GM19468 (cell line): ENCODE data around the gene CRB2.
"Not testable (repeated sequence)": the region's sequence is repeated elsewhere in the genome, so short reads cannot be mapped to it uniquely, and the experiment has no call there.

Experiments
- ATAC-seq: cut with Tn5 transposase; IDR thresholded peaks from one replicate; pipeline ENCODE4 v1.9.1; 2021; ENCODE audit warnings: mild to moderate bottlenecking, moderate library complexity, moderate number of reproducible peaks; ENCODE audit not compliant: unreplicated experiment; ENCODE audit errors: extremely low read depth

CRB2 gene

DNA sequence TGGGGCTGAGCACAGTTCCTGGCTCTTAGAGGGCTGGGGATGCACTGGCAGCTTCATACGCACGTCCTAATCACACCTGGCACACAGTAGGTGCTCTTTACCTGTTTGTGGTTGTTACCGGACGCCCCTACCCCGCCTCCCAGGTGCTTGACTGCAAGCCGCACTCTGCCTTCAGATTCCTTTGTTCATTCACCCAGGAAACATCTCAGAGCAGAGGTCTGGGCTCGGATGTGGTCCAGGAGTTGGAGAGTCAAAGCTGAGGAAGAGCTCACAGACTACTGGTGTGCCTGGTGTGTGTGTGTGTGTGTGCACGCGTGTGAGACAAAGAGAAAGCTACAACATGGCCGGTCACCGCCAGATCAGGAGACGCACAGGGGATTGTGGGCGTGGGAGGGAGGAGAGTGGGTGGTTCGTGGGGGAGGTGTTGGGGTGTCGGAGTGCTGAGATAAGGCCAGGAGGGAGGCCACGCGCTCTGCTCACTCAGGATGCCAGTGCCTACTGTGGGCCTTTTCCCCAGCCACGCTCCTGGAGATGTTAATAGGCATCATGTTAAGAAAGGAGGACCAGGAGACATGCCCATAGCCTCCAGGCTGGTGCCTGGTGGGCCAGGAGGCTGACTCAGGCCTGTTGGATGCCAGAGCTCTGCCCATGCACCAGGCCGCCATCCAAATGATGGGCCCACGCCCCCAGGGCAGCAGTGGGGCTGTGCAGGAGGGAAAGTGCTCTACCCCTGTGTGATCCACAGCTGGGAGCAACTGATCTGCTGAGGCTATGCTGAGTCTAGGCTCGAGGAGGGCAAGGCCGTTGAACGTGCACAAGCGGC is 39.9 kb downstream of the CRB2 start:
- no peak for ATAC-seq

DNA sequence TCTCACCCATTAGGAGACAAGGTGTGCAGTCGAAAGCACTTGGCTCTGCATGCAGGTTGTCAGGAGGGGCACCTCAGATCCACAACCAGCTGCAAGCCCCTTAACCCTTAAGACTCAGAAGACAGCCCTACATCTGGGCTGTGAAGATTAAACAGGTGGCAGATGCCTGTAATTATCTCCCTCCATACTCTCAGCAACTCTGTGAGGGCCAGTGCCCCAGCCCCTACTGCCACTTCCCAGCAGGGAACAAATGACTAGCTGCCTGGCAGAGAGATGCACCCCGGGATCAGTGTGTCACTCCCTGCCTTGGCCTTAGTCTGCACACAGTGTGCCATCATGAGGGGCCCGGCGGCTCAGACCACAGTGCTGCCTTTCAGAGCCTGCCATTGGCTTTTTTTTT is 42.0 kb downstream of the CRB2 start:
- no peak for ATAC-seq

DNA sequence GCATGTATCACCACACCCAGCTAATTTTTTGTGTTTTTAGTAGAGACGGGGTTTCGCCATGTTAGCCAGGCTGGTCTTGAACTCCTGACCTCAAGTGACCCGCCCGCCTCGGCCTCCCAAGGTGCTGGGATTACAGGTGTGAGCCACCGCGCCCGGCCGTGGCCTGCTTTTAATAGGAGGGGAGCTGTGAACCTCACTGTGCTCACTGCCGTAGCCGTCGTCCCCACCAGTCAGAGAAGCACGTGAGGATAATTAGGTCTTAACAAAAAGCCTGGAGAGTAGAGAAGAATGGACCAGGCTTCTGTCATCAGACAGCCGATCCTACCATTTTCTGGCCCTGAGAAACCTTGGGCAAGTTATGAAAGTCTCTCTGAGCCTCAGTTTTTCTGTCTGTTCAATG is 42.9 kb downstream of the CRB2 start:
- ATAC-seq: not testable (repeated sequence)

DNA sequence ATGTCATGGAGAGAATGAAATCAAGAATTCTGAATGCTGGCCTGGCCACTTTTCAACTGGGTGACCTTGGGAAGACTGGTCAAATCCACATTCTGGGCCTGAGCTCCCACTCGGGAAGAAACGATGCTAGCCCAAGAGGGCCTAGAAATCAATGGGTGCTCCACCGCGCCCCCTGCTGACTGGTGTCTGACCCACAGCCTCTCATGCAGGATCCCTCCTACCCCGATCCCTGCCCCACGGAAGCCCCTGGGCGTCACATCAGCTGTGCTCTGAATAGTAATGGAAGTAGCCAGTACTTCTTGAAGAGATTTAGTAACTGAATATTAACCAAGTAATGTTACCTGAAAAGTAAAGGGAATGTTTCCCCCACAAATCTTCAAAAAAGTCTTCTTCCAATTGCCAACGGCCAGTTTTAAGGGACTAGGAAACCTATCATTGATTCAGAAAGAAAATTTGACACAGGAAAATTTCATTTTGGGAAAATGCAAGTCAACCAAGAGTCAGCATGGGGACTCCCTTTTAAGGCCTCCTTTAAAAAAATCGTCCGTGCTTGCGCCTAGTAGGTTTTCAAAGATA is 43.9 kb downstream of the CRB2 start:
- no peak for ATAC-seq

DNA sequence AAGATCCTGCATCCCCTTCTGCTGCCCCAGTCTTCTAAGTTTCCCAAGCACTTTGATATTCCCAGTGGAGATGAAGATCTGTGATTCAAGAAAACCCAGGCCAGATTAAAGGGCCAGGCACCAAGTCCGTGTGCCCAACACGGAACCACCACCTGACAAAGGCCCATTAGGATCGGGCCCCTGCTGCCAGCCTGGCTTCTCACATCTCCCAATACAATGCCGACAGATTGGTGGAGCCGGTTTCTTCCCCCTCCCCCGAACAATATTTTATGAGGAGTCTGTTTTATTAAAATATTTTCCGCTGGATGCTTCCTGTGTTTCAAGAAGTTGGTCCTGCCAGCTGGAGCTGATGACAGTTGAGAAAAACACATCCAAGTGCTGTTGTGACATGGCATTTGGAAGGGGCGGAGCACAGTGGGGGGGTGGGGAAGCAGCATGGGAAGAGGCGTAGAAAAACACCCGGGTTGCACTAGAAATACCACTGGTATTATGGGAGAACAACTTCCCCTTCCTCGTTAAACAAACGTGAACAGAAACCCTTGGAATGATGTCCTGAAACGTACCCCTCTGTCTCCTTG is 45.0 kb downstream of the CRB2 start:
- no peak for ATAC-seq

DNA sequence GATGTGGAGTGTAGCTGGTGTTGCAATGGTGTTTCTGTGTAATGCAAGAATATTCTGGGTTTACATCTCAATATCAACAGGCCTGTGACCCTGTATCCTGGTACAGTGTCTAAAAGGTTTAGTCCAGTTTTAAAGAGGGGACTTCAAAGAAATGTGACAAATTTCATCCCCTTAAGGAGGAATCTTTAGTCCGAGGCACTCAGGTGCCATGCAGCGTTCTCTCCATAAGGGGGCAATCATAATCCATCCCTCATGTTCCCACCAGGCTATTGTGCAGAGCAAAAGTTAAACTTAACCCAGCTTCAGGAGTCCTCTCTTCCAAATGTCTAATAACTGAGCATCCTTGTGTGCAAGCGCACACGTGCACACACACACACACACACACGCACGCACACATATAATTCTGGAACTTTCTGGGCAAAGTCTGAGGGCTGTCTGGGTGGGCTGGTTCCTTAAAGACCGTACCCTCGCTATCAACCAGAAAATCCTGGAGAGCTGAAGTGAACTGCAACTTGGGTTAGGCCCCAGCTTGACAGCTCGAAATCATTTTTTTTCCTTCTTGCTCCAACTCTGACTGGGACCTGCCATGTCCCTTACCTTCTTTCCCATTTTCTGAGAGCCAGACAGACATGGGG is 46.0 kb downstream of the CRB2 start:
- ATAC-seq: no peak

DNA sequence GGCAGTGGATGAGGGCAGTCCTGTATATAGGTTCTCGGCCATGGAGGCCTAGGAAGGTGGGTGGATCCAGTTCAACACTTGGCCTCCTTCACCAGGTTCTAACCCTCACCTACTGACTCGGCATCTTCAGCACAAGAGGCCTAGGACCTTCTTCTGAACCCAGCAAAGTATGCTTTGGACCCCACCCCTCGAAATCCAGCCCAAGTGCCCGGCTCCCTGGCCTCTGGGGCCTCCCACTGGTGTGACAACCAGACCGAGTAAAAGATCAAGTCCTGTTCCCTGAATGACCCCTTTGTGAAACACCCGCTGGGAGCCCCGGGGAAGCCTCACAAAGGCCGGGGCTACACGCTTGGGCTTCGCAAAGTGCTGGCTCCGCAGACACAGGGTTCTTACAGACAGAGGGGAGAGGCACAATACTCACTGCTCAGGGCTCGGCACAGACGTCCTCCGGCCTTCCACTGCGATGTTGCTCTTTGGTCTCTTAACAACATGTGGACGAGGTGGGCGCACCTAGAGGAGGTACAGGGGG is 47.0 kb downstream of the CRB2 start:
- ATAC-seq: no peak

DNA sequence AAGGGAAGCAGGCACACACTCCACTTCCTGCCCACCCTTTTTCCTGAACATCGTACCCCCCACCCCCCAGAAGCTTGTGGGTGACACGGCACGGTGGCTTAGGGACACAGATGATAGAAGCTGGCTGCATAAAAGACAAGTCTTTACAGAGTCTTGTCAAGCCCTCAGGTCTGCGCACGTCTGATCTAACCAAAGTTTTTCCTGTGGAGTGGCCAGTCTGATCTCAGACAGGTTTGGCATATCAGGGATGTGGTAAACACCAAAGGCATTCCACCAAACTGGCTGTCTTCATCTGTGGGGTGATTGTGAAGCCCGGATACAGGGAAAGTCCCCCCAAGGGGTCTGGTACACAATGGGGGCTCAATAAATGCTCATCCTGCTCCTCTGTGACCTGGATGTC is 50.0 kb downstream of the CRB2 start:
- ATAC-seq: no peak

DNA sequence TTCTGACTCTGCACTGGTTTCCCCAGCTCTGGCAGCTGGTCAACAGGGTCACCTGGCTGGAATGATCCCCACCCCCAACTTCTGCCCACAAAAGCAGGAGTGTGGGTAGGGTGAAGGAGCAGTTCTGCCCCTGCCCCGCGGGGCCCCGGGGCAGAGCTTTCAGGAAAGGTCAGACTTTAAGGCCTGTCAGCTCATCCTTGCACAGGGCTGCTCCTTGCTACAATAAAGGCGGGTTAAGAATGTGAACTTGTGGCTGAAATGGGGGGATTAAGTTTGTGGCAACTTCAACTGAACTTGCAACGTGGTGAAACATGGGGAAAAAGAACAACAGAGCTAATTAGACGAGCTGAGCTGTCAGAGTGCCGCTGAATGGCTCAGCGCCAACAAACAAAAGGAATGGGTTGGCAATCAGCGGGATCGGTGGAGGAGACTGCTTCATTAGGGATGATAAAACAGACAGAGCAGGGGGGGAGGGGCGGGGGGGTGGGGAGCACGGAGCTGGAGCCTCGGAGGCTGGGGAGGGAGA is 50.8 kb downstream of the CRB2 start:
- no peak for ATAC-seq

DNA sequence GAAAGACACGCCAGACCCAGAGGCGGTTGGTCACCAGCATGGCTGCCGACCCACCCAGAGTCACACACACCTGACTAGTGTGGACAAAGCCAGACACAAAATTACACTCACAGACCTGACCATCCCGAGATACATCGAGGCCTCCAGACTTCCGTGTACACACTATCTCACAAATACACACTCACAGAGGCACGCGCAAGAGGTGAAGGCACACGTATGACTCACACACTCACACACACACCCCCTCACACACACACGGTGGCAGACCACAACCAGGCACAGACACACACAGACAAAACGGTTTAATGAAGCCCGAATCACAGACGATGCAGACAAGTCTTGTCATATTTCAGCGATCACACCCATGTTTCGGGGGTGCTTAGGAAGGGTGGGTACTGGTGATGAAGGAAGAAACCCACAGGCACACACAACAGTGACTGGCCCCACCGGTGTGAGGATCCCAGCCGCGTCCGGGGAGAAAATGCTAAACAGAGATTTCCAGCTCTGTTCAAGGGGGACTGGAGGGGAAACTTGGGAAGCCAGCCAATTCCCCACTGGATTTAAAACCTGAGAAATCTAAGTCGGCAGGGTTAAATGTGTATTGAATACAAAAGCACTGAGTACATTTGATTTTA is 51.3 kb downstream of the CRB2 start:
- ATAC-seq: no peak

DNA sequence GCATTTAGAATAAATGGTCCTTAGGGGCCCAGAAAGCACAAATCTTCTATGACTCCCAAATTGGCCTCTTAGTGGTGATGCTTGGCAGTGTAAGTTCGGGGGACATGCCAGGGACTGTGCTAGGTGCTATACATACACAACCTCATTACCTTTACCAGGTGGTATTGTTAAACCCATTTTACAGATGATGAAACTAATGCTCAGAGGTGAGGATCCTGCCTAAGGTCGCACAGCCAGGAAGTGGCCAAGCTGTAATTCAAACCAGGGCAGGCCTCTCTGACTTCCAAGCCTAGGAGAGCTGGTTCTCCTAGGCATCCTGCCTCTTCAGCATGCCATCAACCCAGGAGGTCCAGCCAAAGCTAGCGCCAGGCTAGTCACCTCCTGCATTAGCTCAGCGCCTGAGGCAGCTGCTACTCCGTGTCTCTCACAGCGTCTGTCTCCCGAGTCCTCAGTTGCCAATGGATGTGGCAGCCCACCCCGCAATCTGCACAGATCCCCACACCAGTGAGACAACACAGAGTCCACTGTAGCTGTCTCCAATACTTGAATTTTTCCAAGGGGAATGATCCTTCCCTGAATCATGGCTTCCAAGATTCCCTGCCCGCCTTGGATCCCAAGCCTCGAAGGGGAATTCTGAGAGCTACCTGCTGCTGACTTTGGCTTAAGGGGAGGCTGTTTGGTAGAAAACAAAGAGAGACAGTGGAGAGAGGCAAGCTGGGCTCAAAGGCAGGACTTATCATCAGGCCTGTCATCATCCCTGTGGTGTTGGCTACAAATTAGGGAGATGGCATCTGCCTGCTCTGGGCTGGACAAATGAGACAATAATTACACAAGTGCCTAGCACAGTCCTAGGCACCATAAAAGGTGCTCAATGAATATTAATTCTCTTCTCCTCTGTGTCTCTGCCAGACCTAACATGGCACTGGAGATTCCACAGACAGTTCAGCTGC is 52.6 kb downstream of the CRB2 start:
- no peak for ATAC-seq

DNA sequence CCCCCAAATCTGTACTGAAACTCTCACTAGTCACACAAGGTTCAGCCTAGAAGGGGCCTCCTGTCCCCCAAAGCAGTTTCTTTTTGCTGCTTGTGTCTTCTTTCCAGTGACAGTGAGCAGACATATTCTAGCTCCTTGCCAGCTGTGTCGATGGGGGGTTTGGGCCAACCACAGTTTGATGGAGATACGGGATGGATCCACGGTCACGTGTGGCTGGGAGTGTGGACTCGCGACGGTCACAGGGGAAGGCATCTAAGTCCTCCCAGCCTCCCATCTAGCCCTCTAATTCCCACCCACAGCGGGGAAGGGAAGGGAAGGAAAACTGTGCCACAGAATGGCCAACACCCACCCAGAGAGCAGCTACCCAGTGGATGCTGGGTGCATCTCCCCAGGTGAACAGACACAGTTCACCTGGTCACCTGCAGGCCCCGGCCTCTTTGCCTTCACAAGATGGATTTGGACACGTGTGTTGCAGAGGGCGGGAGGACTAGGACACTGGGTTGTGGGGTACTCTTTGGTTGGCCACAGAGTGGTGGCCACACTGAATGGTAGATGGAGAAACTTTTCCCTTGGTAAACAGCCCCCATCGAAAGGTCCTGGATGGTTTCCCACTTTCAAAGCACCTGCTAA is 54.4 kb downstream of the CRB2 start:
- no peak for ATAC-seq

DNA sequence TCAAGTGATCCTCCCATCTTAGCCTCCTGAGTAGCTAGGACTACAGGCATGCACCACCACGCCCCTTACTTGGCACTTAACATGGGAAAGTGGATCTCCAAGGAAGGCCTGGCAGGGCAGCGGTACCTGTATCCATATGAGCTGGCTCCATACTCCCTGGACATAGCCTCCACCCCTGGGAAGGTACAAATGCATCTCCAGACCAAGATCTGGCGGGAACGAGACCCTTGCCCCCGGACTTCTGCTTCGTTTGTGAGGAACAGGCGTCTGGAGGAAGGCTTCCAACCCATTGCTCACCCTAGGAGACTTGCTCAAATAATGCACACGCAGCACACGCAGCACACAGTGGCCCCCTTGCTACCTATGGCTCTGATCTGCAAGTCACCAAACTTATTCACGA is 55.2 kb downstream of the CRB2 start:
- no peak for ATAC-seq

DNA sequence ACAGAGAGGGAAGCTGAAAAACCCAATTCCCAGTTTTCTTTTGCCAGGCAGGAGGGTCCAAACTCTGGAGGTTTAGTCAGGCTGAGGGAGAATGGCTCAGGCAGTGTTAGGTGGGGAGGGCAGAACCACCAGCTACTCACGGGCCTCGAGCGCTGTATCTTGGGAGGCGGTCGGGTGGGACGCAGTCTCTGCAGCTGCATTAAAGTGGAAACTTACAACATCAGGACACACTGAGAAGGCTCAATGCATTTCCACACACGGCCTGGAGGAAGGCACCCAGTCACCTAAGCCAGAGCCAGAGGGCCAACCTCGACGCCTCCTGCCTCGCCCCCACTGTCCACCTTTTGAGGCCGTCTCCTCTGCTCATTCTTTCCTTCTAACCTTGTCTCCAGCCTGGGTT is 55.6 kb downstream of the CRB2 start:
- no peak for ATAC-seq

DNA sequence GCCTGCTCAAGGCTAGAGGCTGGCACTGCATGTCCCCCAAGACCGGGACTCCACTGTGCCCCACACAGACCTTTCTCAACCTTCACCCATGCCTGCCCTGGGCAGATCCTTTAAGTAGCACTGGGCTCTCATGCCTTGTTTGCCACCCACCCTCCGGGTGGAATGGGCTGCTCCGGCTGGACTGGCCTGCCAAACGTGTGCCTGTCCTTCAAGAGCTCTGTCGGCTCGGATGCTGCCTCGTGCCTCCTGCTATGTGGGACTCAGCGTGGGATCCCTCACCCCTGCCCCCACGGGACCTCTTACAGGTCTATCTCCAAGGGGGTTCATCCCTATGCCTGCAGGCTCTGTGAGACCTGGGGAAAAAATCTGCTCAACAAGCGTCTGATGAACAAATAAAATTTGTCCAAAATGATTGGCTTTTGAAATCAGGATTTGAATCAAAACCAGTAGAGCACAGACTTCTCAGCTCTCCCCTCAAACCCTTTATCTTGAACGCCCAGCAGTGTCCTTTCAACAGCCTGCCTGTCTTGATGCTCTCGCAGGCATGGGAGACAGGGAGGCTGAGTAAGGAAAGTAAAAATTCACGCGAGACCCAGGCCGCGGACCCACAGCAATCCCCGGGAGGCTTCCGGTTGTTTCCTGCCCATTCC is 56.3 kb downstream of the CRB2 start:
- no peak for ATAC-seq

DNA sequence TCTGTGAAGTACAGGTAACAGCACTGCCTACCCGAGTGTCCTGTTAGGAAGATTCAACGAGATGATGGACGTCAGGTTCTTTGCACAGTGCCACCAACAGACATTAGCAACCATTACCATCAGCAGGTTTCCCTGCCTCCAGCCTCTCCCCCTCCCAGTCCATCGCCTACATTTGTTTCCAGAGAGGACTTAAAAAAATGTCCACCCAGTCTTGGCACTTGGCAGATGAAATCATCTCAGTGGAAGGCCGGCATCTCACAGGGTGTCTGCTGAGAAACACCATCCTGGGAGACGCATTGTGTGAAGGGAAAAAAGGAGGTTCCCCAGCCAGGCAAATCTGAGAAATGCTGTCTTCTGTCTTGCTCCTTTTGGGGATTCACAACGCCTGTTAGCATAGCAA is 58.2 kb downstream of the CRB2 start:
- ATAC-seq: no peak

DNA sequence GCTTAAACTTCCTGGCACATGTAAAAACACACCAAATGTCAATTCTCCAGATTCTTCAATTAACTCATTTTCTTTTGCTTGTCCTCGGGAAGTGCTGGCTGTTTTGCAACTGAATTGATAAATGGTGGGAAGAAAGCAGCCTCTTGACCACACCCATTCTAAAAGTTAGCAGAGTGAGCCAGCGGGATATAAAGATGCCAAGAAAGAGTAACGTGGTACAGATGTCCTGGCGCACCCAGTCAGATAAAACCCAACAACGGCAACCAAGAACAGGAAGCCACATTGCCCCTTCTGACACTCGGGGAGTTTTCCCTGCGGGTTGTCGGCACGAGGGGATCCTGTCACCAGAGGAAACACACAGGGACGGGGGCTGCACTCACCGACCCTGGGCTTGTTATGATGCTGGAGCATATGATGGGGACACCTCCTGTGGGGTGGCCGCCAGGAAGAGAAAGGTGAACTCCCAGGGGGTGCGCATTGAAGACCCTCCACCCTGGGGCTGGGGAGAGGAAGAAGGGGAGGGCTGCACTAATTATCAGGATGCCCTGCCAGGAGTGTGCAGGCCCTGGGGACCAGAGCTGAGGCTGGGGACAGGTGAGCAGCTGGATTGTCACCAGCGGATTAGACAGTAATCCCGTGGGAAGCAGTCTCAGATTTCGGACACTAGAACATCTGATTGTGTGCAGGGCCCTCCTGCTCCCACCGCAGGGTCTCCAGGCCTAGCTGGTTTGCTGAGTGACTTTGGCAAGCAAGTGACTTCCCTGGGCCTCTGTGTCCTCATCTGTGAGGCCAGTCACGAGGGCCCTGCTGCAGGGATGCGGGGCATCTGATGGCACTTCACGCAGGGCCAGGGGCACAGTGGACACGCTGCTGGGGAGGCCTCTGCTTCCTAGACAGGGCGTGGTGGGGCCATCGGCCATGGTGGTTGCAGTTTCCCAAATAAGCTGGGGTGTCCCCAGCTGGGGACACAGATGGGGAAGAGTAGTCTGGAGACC is 59.2 kb downstream of the CRB2 start:
- ATAC-seq: no peak
